ENCODE results near the gene EGFR. TPM values are rescaled to one million over a fixed set of nuclear protein-coding genes. Genes with fewer than 3 reads are reported as not detected.

EGFR gene
- total RNA-seq, 2 experiments from 2014 or later = not detected

DNA sequence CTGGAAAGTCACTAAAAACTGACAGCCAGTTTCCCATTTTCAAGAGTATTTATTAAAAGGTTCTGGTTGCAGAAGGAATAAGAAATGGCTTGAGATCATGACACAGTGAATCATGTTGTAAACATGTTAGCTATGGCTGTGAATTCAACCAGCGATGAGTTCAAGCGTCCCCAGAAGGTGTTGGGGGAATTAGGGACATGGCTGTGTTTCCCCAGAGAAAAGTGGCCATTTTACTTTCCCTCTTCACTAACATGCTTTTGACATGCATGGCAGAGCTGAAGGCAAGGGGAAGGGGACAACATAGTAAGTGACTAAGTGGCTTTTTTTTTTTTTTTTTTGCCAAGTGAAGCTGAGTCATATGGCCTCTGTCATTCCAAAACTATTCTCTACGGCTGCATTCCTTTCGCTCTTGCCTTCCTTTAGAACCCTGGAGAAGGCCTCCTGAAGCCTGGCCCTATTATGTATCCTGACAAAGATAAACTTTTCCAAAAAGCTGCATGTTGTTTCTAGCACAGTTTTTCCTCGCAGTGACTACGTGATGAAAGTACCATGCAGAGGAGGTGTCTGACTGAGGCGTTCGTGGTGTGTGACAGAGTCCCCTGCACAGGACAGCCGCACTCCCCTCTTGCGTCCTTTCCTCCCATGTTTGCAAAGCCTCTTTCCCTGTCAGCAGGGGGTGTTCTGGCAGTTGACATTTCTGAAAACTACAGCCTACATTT lies 46.9 kb downstream of the EGFR start:
- H3K9me3 Mint-ChIP-seq = no peaks in the 10 kb centered on the region
- DNase-seq = no peak
- H3K27me3 Mint-ChIP-seq = peaks cover 29% of the 10 kb centered on the region
- H3K4me3 Mint-ChIP-seq = no peak overlapping the region
- ChIA-PET POLR2A (interaction anchor here (0.7 kb wide), 1 partner anchor 142 kb away, joined by 3 read pairs; no protein-coding TSS in a partner anchor), CTCF (no interaction called here)
- H3K36me3 Mint-ChIP-seq (ENCODE audit: low read depth) = no peaks in the 10 kb centered on the region
- no peaks in the 10 kb centered on the region for H3K4me1 Mint-ChIP-seq
- H3K27ac Mint-ChIP-seq = no peak overlapping the region

DNA sequence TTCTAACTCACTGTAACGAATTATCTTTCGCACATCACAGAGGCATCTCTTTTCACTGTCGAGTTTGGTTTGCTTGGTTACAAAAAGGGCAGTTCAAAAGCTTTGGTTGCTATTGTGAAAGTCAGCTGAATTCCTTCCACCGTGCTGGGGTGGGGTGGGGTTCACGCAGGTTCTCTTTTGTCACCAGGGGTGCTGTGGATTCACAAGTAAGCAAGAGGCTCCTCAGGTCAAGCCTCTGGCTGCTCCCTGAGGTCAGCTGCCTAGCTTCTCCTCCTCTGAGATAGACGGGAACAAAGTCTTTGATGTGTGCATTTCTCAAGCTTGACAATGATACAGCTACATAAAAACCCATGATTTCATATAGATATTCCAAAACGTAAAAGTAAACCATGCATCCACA lies 47.7 kb downstream of the EGFR start:
- H3K27ac Mint-ChIP-seq = no peak overlapping the region
- no peak for DNase-seq
- CTCF ChIA-PET = no interaction called here
- no peaks in the 10 kb centered on the region for H3K36me3 Mint-ChIP-seq (ENCODE audit: low read depth)
- POLR2A ChIA-PET = no interaction called here
- H3K4me1 Mint-ChIP-seq = no peaks in the 10 kb centered on the region
- H3K4me3 Mint-ChIP-seq = no peak overlapping the region
- no peaks in the 10 kb centered on the region for H3K9me3 Mint-ChIP-seq
- peaks cover 32% of the 10 kb centered on the region for H3K27me3 Mint-ChIP-seq

DNA sequence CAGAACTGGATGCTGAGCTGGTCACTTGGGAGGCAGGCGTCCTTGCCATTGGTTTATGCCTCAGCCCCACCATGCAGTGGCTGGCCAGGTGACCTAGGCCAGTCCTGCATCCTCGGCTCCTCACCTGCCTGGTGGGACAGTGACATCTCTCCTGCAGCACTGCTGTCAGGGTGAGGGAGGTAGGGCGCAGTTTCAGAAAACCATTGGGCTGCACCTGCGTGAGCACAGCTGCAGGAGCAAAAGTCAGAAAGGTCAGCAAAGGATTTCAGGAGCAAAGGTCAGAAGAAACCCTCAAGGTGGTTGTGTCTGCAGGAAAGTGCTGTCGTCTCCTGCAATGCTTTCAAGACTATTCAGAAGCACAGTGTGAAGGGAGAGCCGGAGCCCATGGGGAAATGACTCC lies 48.1 kb downstream of the EGFR start:
- CTCF ChIA-PET = no interaction called here
- no peaks in the 10 kb centered on the region for H3K4me1 Mint-ChIP-seq
- H3K4me3 Mint-ChIP-seq = no peak overlapping the region
- no peak overlapping the region for H3K27ac Mint-ChIP-seq
- H3K36me3 Mint-ChIP-seq (ENCODE audit: low read depth) = no peaks in the 10 kb centered on the region
- POLR2A ChIA-PET = no interaction called here
- peaks cover 33% of the 10 kb centered on the region for H3K27me3 Mint-ChIP-seq
- no peaks in the 10 kb centered on the region for H3K9me3 Mint-ChIP-seq
- no peak for DNase-seq

GRCh38 chr7:55067748-55068147 lies 48.9 kb downstream of the EGFR start:
- no peak overlapping the region for H3K27ac Mint-ChIP-seq
- peaks cover 35% of the 10 kb centered on the region for H3K27me3 Mint-ChIP-seq
- no peak for DNase-seq
- ChIA-PET POLR2A (no interaction called here), CTCF (no interaction called here)
- no peaks in the 10 kb centered on the region for H3K36me3 Mint-ChIP-seq (ENCODE audit: low read depth)
- H3K9me3 Mint-ChIP-seq = no peaks in the 10 kb centered on the region
- H3K4me3 Mint-ChIP-seq = no peak overlapping the region
- no peaks in the 10 kb centered on the region for H3K4me1 Mint-ChIP-seq

DNA sequence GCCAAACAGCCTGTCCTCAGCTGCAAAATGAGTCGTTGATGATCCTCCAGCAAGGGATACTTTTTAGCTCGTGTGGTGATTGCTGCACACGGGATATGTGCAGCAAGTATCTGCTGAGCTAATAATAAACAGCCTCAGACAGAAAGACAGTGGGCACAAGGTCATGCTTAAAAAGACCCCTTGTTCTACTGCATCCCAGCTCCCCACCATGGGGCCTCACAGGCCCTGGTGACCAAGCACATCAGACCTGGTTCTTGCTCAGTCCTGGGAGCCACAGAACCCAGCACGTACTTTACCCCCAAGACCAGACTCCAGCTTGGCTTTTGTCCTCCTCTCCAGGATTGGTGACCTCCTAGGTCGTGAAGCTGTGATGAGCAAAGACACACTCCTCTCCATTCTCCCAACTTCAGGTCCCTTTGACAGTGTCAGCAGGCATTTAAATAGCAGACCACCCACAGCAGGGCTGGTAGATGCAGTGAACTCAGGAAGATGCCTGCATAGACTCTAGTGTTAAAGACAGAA lies 50.5 kb downstream of the EGFR start:
- no peak for DNase-seq
- peaks cover 36% of the 10 kb centered on the region for H3K27me3 Mint-ChIP-seq
- no peak overlapping the region for H3K4me3 Mint-ChIP-seq
- H3K9me3 Mint-ChIP-seq = no peaks in the 10 kb centered on the region
- H3K4me1 Mint-ChIP-seq = peaks cover 15% of the 10 kb centered on the region
- H3K27ac Mint-ChIP-seq = no peak overlapping the region
- CTCF ChIA-PET = no interaction called here
- POLR2A ChIA-PET = no interaction called here
- no peaks in the 10 kb centered on the region for H3K36me3 Mint-ChIP-seq (ENCODE audit: low read depth)

GRCh38 chr7:55070271-55070743 lies 51.5 kb downstream of the EGFR start:
- POLR2A ChIA-PET = no interaction called here
- no peak overlapping the region for H3K27ac Mint-ChIP-seq
- peaks cover 33% of the 10 kb centered on the region for H3K27me3 Mint-ChIP-seq
- H3K36me3 Mint-ChIP-seq (ENCODE audit: low read depth) = no peaks in the 10 kb centered on the region
- H3K4me3 Mint-ChIP-seq = no peak overlapping the region
- DNase-seq = no peak
- CTCF ChIA-PET = no interaction called here
- H3K4me1 Mint-ChIP-seq = peaks cover 20% of the 10 kb centered on the region
- H3K9me3 Mint-ChIP-seq = no peaks in the 10 kb centered on the region

DNA sequence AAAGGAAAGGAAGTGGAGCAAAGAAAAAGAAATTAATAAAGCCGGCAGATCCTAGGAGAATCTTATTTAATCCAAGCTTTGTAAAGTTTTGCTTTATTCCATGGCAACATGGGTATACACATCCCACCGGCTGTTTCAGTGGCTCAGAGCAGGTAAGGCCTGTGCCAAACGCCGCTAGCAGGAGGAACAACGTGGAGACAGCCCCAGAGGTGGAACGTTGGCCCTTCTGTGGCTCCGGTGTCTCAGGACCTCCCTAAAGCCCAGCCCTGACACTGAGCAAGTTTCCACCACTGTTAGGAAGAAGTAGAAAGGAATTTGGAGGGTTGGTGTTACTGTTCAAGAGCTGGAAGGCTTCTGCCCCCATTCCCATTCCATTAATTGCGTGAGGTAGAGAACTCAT lies 52.0 kb downstream of the EGFR start:
- no peak for DNase-seq
- Mint-ChIP-seq H3K4me3 (no peak overlapping the region), H3K36me3 (ENCODE audit: low read depth) (no peaks in the 10 kb centered on the region), H3K9me3 (no peaks in the 10 kb centered on the region), H3K27me3 (peaks cover 33% of the 10 kb centered on the region), H3K4me1 (peaks cover 20% of the 10 kb centered on the region), H3K27ac (no peak overlapping the region)
- ChIA-PET POLR2A (no interaction called here), CTCF (interaction anchor here (0.9 kb wide), 1 partner anchor 183 kb away, joined by 3 read pairs; no protein-coding TSS in a partner anchor)

GRCh38 chr7:55071411-55072175 lies 52.8 kb downstream of the EGFR start:
- H3K9me3 Mint-ChIP-seq = no peaks in the 10 kb centered on the region
- no peak overlapping the region for H3K27ac Mint-ChIP-seq
- CTCF ChIA-PET = interaction anchor here (0.9 kb wide), 1 partner anchor 183 kb away, joined by 3 read pairs; no protein-coding TSS in a partner anchor

DNA sequence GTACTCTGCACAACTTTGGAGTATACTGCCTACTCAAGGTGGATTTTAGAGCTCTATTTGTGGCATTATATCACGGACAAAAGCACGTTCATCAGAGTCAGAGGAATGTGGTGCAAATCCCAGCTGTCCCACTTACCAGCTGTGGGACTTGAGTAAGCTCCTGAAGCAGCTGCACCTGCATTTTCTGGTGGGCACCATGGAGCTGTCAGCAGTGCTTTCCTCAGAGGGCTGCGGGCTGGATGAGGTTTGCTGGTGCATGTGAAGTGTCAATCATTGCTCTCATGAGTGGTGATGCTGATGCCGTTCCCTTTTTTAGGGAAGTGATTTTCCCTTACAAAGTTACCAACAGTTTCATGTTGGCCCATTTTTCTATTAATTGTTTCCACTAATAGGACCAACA lies 53.4 kb downstream of the EGFR start:
- ChIA-PET CTCF (no interaction called here), POLR2A (no interaction called here)
- Mint-ChIP-seq H3K4me3 (no peak overlapping the region), H3K27ac (no peak overlapping the region), H3K36me3 (ENCODE audit: low read depth) (no peaks in the 10 kb centered on the region), H3K27me3 (peaks cover 31% of the 10 kb centered on the region), H3K4me1 (peaks cover 20% of the 10 kb centered on the region), H3K9me3 (no peaks in the 10 kb centered on the region)
- no peak for DNase-seq

More at GRCh38 chr7:55071411-55072175, 52.8 kb downstream of the EGFR start:
- peaks cover 33% of the 10 kb centered on the region for H3K27me3 Mint-ChIP-seq
- no peaks in the 10 kb centered on the region for H3K36me3 Mint-ChIP-seq (ENCODE audit: low read depth)
- DNase-seq = no peak
- H3K4me3 Mint-ChIP-seq = no peak overlapping the region
- H3K4me1 Mint-ChIP-seq = peaks cover 20% of the 10 kb centered on the region
- POLR2A ChIA-PET = no interaction called here

- no peak for DNase-seq
- no peaks in the 10 kb centered on the region for H3K36me3 Mint-ChIP-seq (ENCODE audit: low read depth)
- CTCF ChIA-PET = no interaction called here
- peaks cover 26% of the 10 kb centered on the region for H3K27me3 Mint-ChIP-seq
- H3K4me1 Mint-ChIP-seq = peaks cover 20% of the 10 kb centered on the region
- H3K27ac Mint-ChIP-seq = no peak overlapping the region
- no peaks in the 10 kb centered on the region for H3K9me3 Mint-ChIP-seq
- POLR2A ChIA-PET = interaction anchor here (0.6 to 1.8 kb wide), 2 partner anchors 55 to 315 kb away, joined by 3 to 4 read pairs; no protein-coding TSS in a partner anchor
- no peak overlapping the region for H3K4me3 Mint-ChIP-seq
Observed at GRCh38 chr7:55073051-55073511, 54.3 kb downstream of the EGFR start.

DNA sequence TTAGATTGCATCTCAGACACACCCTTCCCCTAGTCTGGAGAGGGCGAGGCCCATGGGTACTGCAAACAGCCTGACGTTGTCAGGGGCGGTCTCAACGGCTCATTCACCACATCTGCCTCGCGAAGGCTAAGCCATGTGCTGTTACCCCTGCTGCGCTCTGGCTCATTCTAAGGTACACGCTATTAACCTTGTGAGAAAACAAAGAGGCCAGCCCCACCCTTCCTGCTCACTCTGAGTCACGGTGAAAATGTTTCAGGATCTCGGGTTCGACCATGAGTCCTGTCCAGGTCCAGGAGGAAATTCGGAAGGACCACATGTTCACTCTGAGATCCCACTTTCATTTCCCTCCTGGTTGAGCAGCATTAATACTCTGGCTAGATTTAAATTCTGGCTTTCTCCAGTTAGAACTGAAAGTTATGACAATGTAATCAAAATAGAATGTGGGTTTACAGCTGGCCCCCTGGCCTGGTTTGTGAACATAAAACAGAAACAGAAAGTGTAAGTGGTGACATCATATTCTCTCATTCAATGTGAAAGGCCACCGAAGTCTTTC lies 55.2 kb downstream of the EGFR start:
- Mint-ChIP-seq H3K27me3 (peaks cover 20% of the 10 kb centered on the region), H3K4me1 (peaks cover 20% of the 10 kb centered on the region), H3K9me3 (no peaks in the 10 kb centered on the region), H3K4me3 (peak overlapping the region; percentile 53), H3K27ac (peak overlapping the region; percentile 85), H3K36me3 (ENCODE audit: low read depth) (no peaks in the 10 kb centered on the region)
- ChIA-PET POLR2A (interaction anchor here (1.8 kb wide), 1 partner anchor 56 kb away, joined by 4 read pairs; no protein-coding TSS in a partner anchor), CTCF (no interaction called here)
- peak; percentile 62 for DNase-seq

- H3K4me3 Mint-ChIP-seq = no peak overlapping the region
- H3K27ac Mint-ChIP-seq = no peak overlapping the region
- H3K36me3 Mint-ChIP-seq (ENCODE audit: low read depth) = no peaks in the 10 kb centered on the region
- ChIA-PET CTCF (interaction anchor here (1.7 kb wide), 1 partner anchor 180 kb away, joined by 6 read pairs; no protein-coding TSS in a partner anchor), POLR2A (interaction anchor here (1.3 kb wide), 1 partner anchor 317 kb away, joined by 4 read pairs; the partner anchor contains the start of gene SEC61G)
- no peaks in the 10 kb centered on the region for H3K9me3 Mint-ChIP-seq
- DNase-seq = no peak
- H3K27me3 Mint-ChIP-seq = peaks cover 11% of the 10 kb centered on the region
- H3K4me1 Mint-ChIP-seq = peaks cover 20% of the 10 kb centered on the region
Observed at GRCh38 chr7:55075464-55076021, 56.7 kb downstream of the EGFR start.

All from activated CD4-positive, alpha-beta memory T cell treated with anti-CD3 and anti-CD28 coated beads, Interleukin-2, amount 10 ng/mL, durations not matched to agents 7 days and 5 days (primary cell).